Neural cell (in vitro differentiated cells): Measurements from ENCODE around the gene PIP5K1B.

Experiments
- EP300 ChIP-seq: fragments of 450-650 bp; conservative IDR thresholded peaks from 2 replicates; pipeline ENCODE4 v1.6.1; 2014; ENCODE audit warnings: antibody characterized with exemption, mild to moderate bottlenecking, moderate library complexity; ENCODE audit not compliant: poor library complexity, severe bottlenecking
- EZH2 ChIP-seq: fragments of 200-600, 300-800 bp; shearing (Covaris generic), sonication (generic); IDR thresholded peaks from 2 replicates; pipeline ENCODE4 v1.6.1; 2014; ENCODE audit warnings: antibody characterized with exemption, low read length, borderline replicate concordance, mild to moderate bottlenecking; ENCODE audit not compliant: insufficient read depth, poor library complexity, severe bottlenecking
- MXI1 ChIP-seq: fragments of 450-650 bp; conservative IDR thresholded peaks from 2 replicates; pipeline ENCODE4 v1.6.1; 2014; ENCODE audit warnings: antibody characterized with exemption, mild to moderate bottlenecking; ENCODE audit not compliant: poor library complexity, severe bottlenecking
- POLR2AphosphoS5 ChIP-seq: IDR thresholded peaks from 2 replicates; pipeline ENCODE4 v1.6.1; 2012
- RAD21 ChIP-seq: fragments of 450-650 bp; conservative IDR thresholded peaks from 2 replicates; pipeline ENCODE4 v1.6.1; 2014; ENCODE audit warnings: antibody characterized with exemption, mild to moderate bottlenecking, moderate library complexity
- REST ChIP-seq: IDR thresholded peaks from 2 replicates; pipeline ENCODE4 v1.6.1; 2012; ENCODE audit warnings: borderline replicate concordance
- TF ChIP-seq, protein P1 (sequence below): fragments of 450-650 bp; IDR thresholded peaks from 2 replicates; pipeline ENCODE4 v1.5.1; 2014; ENCODE audit warnings: antibody characterized with exemption, mild to moderate bottlenecking, moderate library complexity; ENCODE audit not compliant: poor library complexity, severe bottlenecking

DNA sequence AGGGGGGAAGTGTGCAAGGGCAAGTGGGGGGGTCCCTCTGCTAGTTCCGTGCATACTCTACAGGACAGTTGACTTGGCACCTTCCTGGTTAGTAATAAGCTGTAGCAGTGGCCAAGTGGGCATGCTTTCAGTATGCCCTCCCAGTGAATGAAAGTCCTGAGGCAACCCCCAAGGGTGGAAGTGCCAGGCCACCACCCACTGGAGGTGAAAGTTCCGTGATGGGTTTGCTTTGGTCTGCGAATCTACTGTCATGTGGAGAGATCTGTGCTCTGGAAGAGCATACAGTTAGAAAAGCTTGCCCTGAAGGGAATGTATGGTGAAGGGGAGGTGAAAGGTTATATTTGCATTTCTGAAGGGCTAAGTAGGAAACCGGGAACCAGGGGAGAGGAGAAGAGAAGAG is 340.8 kb downstream of the PIP5K1B start:
- TF ChIP-seq, protein P1, sequence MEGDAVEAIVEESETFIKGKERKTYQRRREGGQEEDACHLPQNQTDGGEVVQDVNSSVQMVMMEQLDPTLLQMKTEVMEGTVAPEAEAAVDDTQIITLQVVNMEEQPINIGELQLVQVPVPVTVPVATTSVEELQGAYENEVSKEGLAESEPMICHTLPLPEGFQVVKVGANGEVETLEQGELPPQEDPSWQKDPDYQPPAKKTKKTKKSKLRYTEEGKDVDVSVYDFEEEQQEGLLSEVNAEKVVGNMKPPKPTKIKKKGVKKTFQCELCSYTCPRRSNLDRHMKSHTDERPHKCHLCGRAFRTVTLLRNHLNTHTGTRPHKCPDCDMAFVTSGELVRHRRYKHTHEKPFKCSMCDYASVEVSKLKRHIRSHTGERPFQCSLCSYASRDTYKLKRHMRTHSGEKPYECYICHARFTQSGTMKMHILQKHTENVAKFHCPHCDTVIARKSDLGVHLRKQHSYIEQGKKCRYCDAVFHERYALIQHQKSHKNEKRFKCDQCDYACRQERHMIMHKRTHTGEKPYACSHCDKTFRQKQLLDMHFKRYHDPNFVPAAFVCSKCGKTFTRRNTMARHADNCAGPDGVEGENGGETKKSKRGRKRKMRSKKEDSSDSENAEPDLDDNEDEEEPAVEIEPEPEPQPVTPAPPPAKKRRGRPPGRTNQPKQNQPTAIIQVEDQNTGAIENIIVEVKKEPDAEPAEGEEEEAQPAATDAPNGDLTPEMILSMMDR, result no peak
- TF ChIP-seq RAD21 (no peak), EP300 (no peak), EZH2 (no peak), MXI1 (no peak), POLR2AphosphoS5 (no peak), REST (no peak)
